ENCODE measurements around the gene ATP10A. TPM values are rescaled to one million over a fixed set of nuclear protein-coding genes. Genes with fewer than 3 reads are reported as not detected.

Gene ATP10A
- total RNA-seq, 1 experiment from 2014 or later = 2.1 TPM

- Mint-ChIP-seq H3K9me3 (no peaks in the 10 kb centered on the region), H3K27ac (no peak overlapping the region), H3K4me3 (no peak overlapping the region), H3K4me1 (peaks cover 6% of the 10 kb centered on the region; the same call in 1 of the 2 replicates), H3K36me3 (no peaks in the 10 kb centered on the region), H3K27me3 (ENCODE audit: low read depth) (no peaks in the 10 kb centered on the region)
- no peak for ATAC-seq
- DNase-seq (ENCODE audit: low spot score) = no peak
- TF ChIP-seq CTCF (IDR thresholded peaks at IDR 0.05) (no peak), IRF1 (CRISPR knock-in tag; IDR thresholded peaks at IDR 0.05) (no peak), USF2 (CRISPR knock-in tag; IDR thresholded peaks at IDR 0.05) (no peak), E2F4 (CRISPR knock-in tag; IDR thresholded peaks at IDR 0.05; ENCODE audit: borderline replicate concordance, low read depth) (no peak), ZNF423 (CRISPR knock-in tag; IDR thresholded peaks at IDR 0.05) (no peak), E2F1 (CRISPR knock-in tag; IDR thresholded peaks at IDR 0.05) (no peak), RORB (CRISPR knock-in tag; IDR thresholded peaks at IDR 0.05) (no peak), SMAD3 (CRISPR knock-in tag; IDR thresholded peaks at IDR 0.05; ENCODE audit: borderline replicate concordance) (no peak), SOX15 (CRISPR knock-in tag; IDR thresholded peaks at IDR 0.05) (no peak), ZNF671 (CRISPR knock-in tag; IDR thresholded peaks at IDR 0.05) (no peak), USF1 (CRISPR knock-in tag; IDR thresholded peaks at IDR 0.05) (no peak)
- ChIA-PET CTCF (interaction anchor here (1.3 kb wide), 1 partner anchor 15 kb away, joined by 3 read pairs; no protein-coding TSS in a partner anchor), POLR2A (no interaction called here)
These were observed 156.8 kb downstream of the ATP10A start for GRCh38 chr15:25706176-25706955.

- POLR2A ChIA-PET = interaction anchor here (0.7 kb wide), 1 partner anchor 363 kb away, joined by 9 read pairs; no protein-coding TSS in a partner anchor
- CTCF ChIA-PET = no interaction called here
- H3K27me3 Mint-ChIP-seq (ENCODE audit: low read depth) = no peaks in the 10 kb centered on the region
- no peak overlapping the region for H3K27ac Mint-ChIP-seq
- ATAC-seq = no peak
- peaks cover 6% of the 10 kb centered on the region; the same call in 1 of the 2 replicates for H3K4me1 Mint-ChIP-seq
- no peaks in the 10 kb centered on the region for H3K36me3 Mint-ChIP-seq
- no peak overlapping the region for H3K4me3 Mint-ChIP-seq
- DNase-seq (ENCODE audit: low spot score) = no peak
- no peaks in the 10 kb centered on the region for H3K9me3 Mint-ChIP-seq
- TF ChIP-seq SMAD4 (CRISPR knock-in tag; IDR thresholded peaks at IDR 0.05) (no peak), ARID4B (CRISPR knock-in tag; IDR thresholded peaks at IDR 0.05; ENCODE audit: borderline replicate concordance) (no peak), CREM (CRISPR knock-in tag; IDR thresholded peaks at IDR 0.05) (no peak), ZNF219 (CRISPR knock-in tag; IDR thresholded peaks at IDR 0.05; ENCODE audit: borderline replicate concordance) (no peak), ZSCAN18 (CRISPR knock-in tag; IDR thresholded peaks at IDR 0.05) (no peak), NFYB (CRISPR knock-in tag; conservative IDR thresholded peaks at IDR 0.05; ENCODE audit: low read depth) (no peak), CDX4 (CRISPR knock-in tag; IDR thresholded peaks at IDR 0.05; ENCODE audit: borderline replicate concordance) (no peak)
These were observed 157.6 kb downstream of the ATP10A start for GRCh38 chr15:25705433-25706115.

Data from WTC11 (cell line).